Right ventricle myocardium inferior (tissue), 1 donor: ENCODE measurements around the gene TRMT1. TPM values are rescaled to one million over a fixed set of nuclear protein-coding genes. Genes with fewer than 3 reads are reported as not detected.

Source experiments
- ATAC-seq: fragments of 200-7000 bp; cut with Tn5 transposase; one replicate; pipeline ENCODE4 v1.9.1; 2020; ENCODE audit warnings: mild to moderate bottlenecking, moderate library complexity
- DNase-seq: peaks from one replicate; pipeline ENCODE4 v3.0.0; 2021; ENCODE audit errors: missing footprints
- intact Hi-C: fragments of 100-400 bp; cut with DNase I; formaldehyde crosslinking; loops from one replicate; pipeline ENCODE4 v1.11.0; 2022
- total RNA-seq: library from RNA; stranded (reverse); fragmentation: NEBNext Ultra II Directional; extraction: Animal tissue kit (Norgen Biotek cat#: 25700); gene quantifications from one replicate; pipeline ENCODE4 v1.2.1, GENCODE V29; 2021
- donor health status: DM: no; HTN: yes; CAD: no; lungs with severe emphysema.

The TRMT1 gene
- total RNA-seq, 1 donor from 2014 or later, result 21.1 TPM

GRCh38 chr19:13132471-13133180 lies 16.1 kb upstream of the TRMT1 start:
- no peak for ATAC-seq
- intact Hi-C loops, result no loop called here
- no peak for DNase-seq

- ATAC-seq (no peak), DNase-seq (no peak)
- intact Hi-C loops, result no loop called here
Observed at GRCh38 chr19:13130886-13131490, 14.4 kb upstream of the TRMT1 start.

GRCh38 chr19:13129384-13129783 lies 12.8 kb upstream of the TRMT1 start:
- intact Hi-C loops, result loop anchor here (10.0 kb wide), 1 partner anchor 305 kb away; no protein-coding TSS in a partner anchor
- no peak for ATAC-seq
- DNase-seq, result no peak

GRCh38 chr19:13128583-13128982 lies 12.0 kb upstream of the TRMT1 start:
- ATAC-seq, result peak; percentile 37
- intact Hi-C loops, result loop anchor here (10.0 kb wide), 1 partner anchor 306 kb away; no protein-coding TSS in a partner anchor
- DNase-seq, result no peak

- DNase-seq (no peak), ATAC-seq (no peak)
- intact Hi-C loops, result loop anchor here (10.0 kb wide), 1 partner anchor 307 kb away; no protein-coding TSS in a partner anchor
Observed at GRCh38 chr19:13127811-13128575, 11.5 kb upstream of the TRMT1 start.

GRCh38 chr19:13127051-13127450 lies 10.5 kb upstream of the TRMT1 start:
- ATAC-seq (no peak), DNase-seq (no peak)
- intact Hi-C loops, result loop anchor here (10.0 kb wide), 1 partner anchor 308 kb away; no protein-coding TSS in a partner anchor

GRCh38 chr19:13122980-13123957 lies 6.7 kb upstream of the TRMT1 start:
- no peak for ATAC-seq
- intact Hi-C loops, result loop anchor here (10.0 kb wide), 1 partner anchor 312 kb away; no protein-coding TSS in a partner anchor

GRCh38 chr19:13122275-13122878 lies 5.8 kb upstream of the TRMT1 start:
- ATAC-seq, result no peak
- DNase-seq, result no peak
- intact Hi-C loops, result loop anchor here (10.0 kb wide), 1 partner anchor 312 kb away; no protein-coding TSS in a partner anchor

More at GRCh38 chr19:13122980-13123957, 6.7 kb upstream of the TRMT1 start:
- no peak for DNase-seq

GRCh38 chr19:13121551-13122274 lies 5.2 kb upstream of the TRMT1 start:
- intact Hi-C loops, result loop anchor here (10.0 kb wide), 1 partner anchor 313 kb away; no protein-coding TSS in a partner anchor
- DNase-seq (no peak), ATAC-seq (no peak)

- no peak for ATAC-seq
- intact Hi-C loops, result loop anchor here (10.0 kb wide), 1 partner anchor 314 kb away; no protein-coding TSS in a partner anchor
- DNase-seq, result no peak
Observed at GRCh38 chr19:13120817-13121216, 4.3 kb upstream of the TRMT1 start.

- ATAC-seq (no peak), DNase-seq (no peak)
- intact Hi-C loops, result loop anchor here (10.0 kb wide), 1 partner anchor 315 kb away; no protein-coding TSS in a partner anchor
Observed at GRCh38 chr19:13120031-13120430, 3.5 kb upstream of the TRMT1 start.

GRCh38 chr19:13119627-13120026 lies 3.1 kb upstream of the TRMT1 start:
- intact Hi-C loops, result loop anchor here (10.0 kb wide), 1 partner anchor 315 kb away; no protein-coding TSS in a partner anchor

GRCh38 chr19:13118424-13119193 lies 2.1 kb upstream of the TRMT1 start:
- no peak for ATAC-seq
- intact Hi-C loops, result no loop called here
- DNase-seq, result no peak

More at GRCh38 chr19:13119627-13120026, 3.1 kb upstream of the TRMT1 start:
- DNase-seq (no peak), ATAC-seq (no peak)

- DNase-seq (peak; percentile 95), ATAC-seq (peak; percentile 95)
- intact Hi-C loops, result loop anchor here (2.0 kb wide), 2 partner anchors 15 to 33 kb away; partner anchors contain the start of genes IER2, LYL1 and STX10
Observed at GRCh38 chr19:13117772-13118423, 1.4 kb upstream of the TRMT1 start, which contains the start of gene NACC1. NACC1 (plus strand) TSS chr19:13118264; CDS start chr19:13135208, 16,944 bp downstream.

GRCh38 chr19:13117176-13117771 lies 734 bp upstream of the TRMT1 start:
- ATAC-seq (no peak), DNase-seq (no peak)
- intact Hi-C loops, result loop anchor here (2.0 kb wide), 2 partner anchors 14 to 34 kb away; partner anchors contain the start of genes IER2, LYL1 and STX10
